ENCODE measurements around the gene ACTRT2.

Gene ACTRT2

DNA sequence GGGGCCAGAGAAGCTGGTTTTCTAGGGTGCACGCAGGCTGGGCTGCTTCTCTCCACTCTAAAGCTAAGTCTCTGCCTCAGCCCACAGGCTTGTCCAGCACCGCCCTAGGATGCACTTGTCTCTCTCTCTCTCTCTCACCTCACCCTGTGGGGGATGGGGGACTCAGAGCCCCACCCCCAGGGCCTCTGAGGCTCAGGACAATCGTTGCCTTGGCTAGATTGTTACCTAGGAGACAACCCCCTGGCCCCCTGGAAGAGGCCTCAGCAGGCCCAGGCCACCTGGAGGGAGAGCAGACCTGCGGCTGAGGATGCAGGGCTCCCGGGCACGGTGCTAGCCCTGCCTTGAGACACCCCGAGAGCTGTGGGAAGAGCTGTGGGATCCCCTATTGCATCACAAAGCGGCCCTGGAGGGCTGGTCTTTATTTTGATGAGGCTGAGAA is at the start of gene ACTRT2:
ACTRT2 (plus strand) TSS at position 235 of the 439 bp plus-strand sequence. CDS start 220 bp downstream, outside the sequence.
- H3K9ac ChIP-seq (ENCODE audit: low read length) = no peak within 1 kb of the TSS
- peaks cover 11% of the 10 kb centered on the region for H3K27me3 ChIP-seq (replicated peaks; ENCODE audit: control insufficient read depth, insufficient read depth, low read length)
- H3K36me3 ChIP-seq (ENCODE audit: control insufficient read depth, insufficient read depth, low read length, severe bottlenecking) = no peaks in the 10 kb centered on the region
- H3K9me3 ChIP-seq (ENCODE audit: control insufficient read depth, low read length) = no peaks in the 10 kb centered on the region
- no peak within 1 kb of the TSS for H3K4me3 ChIP-seq (ENCODE audit: low read length)
- no peak for DNase-seq (ENCODE audit: low read depth)
- H3K4me1 ChIP-seq (ENCODE audit: control insufficient read depth, insufficient read depth, low read length) = no peaks in the 10 kb centered on the region

GRCh38 chr1:2971609-2972008 is 49.7 kb upstream of the ACTRT2 start:
- Histone ChIP-seq H3K4me1 (ENCODE audit: control insufficient read depth, insufficient read depth, low read length) (no peaks in the 10 kb centered on the region), H3K9me3 (ENCODE audit: control insufficient read depth, low read length) (no peaks in the 10 kb centered on the region), H3K4me3 (ENCODE audit: low read length) (no peak overlapping the region), H3K36me3 (ENCODE audit: control insufficient read depth, insufficient read depth, low read length, severe bottlenecking) (no peaks in the 10 kb centered on the region), H3K9ac (ENCODE audit: low read length) (no peak overlapping the region), H3K27me3 (replicated peaks; ENCODE audit: control insufficient read depth, insufficient read depth, low read length) (peaks cover 4% of the 10 kb centered on the region)
- DNase-seq (ENCODE audit: low read depth) = no peak

- no peak for DNase-seq (ENCODE audit: low read depth)
- Histone ChIP-seq H3K36me3 (ENCODE audit: control insufficient read depth, insufficient read depth, low read length, severe bottlenecking) (no peaks in the 10 kb centered on the region), H3K27me3 (replicated peaks; ENCODE audit: control insufficient read depth, insufficient read depth, low read length) (peaks cover 4% of the 10 kb centered on the region), H3K9ac (ENCODE audit: low read length) (no peak overlapping the region), H3K9me3 (ENCODE audit: control insufficient read depth, low read length) (no peaks in the 10 kb centered on the region), H3K4me1 (ENCODE audit: control insufficient read depth, insufficient read depth, low read length) (no peaks in the 10 kb centered on the region), H3K4me3 (ENCODE audit: low read length) (no peak overlapping the region)
Observed at GRCh38 chr1:2972011-2972878, 49.0 kb upstream of the ACTRT2 start.

DNA sequence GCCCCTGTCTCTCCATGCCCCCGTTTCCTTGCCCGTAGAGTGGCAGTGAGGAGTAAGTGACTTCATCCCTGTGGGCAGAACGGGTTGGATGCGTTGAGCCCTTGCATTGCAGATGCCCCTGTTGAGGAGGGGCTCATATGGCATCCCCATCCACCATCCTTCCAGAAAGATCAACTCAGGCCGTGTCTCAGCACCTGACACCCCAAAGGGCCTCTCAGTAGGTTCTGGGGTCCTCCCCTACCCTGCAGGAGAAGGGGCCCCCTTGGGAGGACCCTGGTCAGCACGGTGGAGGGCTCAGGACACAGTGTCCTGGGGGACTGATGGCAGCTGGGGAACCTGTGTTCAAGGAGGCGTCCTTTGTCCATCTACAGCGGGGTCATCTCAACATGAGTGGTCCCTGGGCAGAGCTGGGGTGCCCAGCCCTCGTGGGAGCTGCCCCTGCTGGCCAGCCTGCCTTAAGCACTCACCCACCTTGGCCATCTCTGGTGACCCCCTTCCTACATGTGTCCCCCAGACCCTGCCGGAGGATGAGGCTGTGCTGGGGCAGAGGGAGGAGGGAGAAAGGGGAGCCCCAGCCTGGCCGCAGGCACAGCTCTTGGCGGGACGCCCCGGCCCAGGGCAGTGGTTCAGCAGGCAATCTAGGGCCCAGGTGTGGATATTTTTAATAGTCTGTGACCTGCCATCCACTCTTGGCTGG is 48.2 kb upstream of the ACTRT2 start:
- peaks cover 4% of the 10 kb centered on the region for H3K27me3 ChIP-seq (replicated peaks; ENCODE audit: control insufficient read depth, insufficient read depth, low read length)
- H3K4me3 ChIP-seq (ENCODE audit: low read length) = no peak overlapping the region
- no peaks in the 10 kb centered on the region for H3K9me3 ChIP-seq (ENCODE audit: control insufficient read depth, low read length)
- H3K36me3 ChIP-seq (ENCODE audit: control insufficient read depth, insufficient read depth, low read length, severe bottlenecking) = no peaks in the 10 kb centered on the region
- DNase-seq (ENCODE audit: low read depth) = no peak
- H3K9ac ChIP-seq (ENCODE audit: low read length) = no peak overlapping the region
- no peaks in the 10 kb centered on the region for H3K4me1 ChIP-seq (ENCODE audit: control insufficient read depth, insufficient read depth, low read length)

DNA sequence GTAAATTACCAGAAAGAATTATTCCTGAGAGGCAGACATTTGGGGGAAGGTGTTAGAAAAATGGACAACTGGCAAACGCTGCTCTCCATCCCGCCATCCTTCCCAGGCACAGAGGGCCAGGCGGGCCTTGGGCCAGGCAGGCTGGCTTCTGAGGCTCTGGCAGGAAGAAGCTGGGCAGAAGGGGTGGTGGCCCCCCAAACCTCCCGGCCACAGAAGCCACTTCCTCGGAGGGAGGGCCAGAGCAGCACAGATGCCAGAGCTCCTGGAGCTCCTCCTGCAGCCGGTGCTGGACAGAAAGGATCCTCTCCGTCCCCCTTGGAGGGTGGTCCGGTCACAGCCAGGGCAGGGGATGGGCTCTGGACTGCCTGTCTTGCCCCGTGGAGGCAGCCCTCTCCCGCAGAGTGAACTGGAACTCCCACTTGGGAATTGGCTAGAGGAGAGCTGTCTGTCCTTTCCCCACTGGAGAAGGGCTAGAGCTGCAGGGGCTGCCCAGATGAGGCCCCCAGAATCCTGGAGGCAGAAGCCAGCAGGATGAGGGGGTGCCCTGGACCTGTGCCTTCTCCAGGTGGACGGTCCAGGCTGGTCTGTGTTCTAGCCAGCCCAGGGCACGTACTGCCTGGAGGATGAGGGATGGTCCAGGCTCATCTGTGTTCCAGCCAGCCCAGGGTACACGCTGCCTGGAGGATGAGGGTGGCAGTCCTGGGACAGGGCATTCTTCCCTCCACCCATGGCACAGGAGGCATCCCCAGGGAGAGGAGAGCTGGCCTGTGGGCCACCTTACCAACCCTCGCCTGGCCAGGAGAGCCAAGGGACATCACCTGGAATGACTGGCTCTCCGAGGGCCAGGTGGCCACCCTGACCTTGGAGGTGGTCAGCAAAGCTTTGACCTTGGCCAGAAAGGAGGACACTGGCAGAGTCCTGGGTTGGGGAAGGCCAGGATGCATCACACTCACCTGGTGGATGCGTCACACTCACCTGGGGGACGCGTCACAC is 47.4 kb upstream of the ACTRT2 start:
- no peak overlapping the region for H3K9ac ChIP-seq (ENCODE audit: low read length)
- DNase-seq (ENCODE audit: low read depth) = no peak
- H3K4me3 ChIP-seq (ENCODE audit: low read length) = no peak overlapping the region
- no peaks in the 10 kb centered on the region for H3K4me1 ChIP-seq (ENCODE audit: control insufficient read depth, insufficient read depth, low read length)
- no peaks in the 10 kb centered on the region for H3K36me3 ChIP-seq (ENCODE audit: control insufficient read depth, insufficient read depth, low read length, severe bottlenecking)
- no peaks in the 10 kb centered on the region for H3K9me3 ChIP-seq (ENCODE audit: control insufficient read depth, low read length)
- H3K27me3 ChIP-seq (replicated peaks; ENCODE audit: control insufficient read depth, insufficient read depth, low read length) = peaks cover 4% of the 10 kb centered on the region

DNA sequence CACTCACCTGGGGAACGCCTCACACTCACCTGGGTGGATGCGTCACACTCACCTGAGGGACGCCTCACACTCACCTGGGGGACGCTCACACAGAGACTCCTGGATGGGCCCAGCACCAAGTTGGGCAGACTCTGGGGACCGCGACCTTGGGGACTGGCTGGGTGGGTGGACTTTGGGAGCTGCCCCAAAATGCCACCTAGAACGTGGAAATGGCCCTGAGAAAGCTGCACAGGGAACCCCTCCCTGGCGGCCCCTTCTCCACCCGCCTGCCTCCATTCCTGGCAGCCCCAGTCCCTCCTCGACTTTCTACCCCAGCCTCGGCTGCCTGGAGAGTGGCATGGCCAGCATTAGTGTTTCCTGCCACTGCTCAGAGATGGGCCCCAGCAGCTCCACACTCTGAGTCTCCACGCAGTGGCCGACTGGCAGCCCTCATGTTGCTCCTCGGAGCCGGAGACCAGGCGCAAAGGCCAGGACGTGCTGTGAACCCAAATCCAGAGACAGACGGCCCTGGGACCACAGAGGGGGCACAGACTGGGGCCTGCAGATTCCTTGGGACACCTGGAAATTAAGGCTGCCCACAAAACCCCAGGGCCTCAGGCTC is 46.5 kb upstream of the ACTRT2 start:
- no peaks in the 10 kb centered on the region for H3K4me1 ChIP-seq (ENCODE audit: control insufficient read depth, insufficient read depth, low read length)
- DNase-seq (ENCODE audit: low read depth) = no peak
- peaks cover 4% of the 10 kb centered on the region for H3K27me3 ChIP-seq (replicated peaks; ENCODE audit: control insufficient read depth, insufficient read depth, low read length)
- H3K9me3 ChIP-seq (ENCODE audit: control insufficient read depth, low read length) = no peaks in the 10 kb centered on the region
- no peak overlapping the region for H3K9ac ChIP-seq (ENCODE audit: low read length)
- no peak overlapping the region for H3K4me3 ChIP-seq (ENCODE audit: low read length)
- no peaks in the 10 kb centered on the region for H3K36me3 ChIP-seq (ENCODE audit: control insufficient read depth, insufficient read depth, low read length, severe bottlenecking)

DNA sequence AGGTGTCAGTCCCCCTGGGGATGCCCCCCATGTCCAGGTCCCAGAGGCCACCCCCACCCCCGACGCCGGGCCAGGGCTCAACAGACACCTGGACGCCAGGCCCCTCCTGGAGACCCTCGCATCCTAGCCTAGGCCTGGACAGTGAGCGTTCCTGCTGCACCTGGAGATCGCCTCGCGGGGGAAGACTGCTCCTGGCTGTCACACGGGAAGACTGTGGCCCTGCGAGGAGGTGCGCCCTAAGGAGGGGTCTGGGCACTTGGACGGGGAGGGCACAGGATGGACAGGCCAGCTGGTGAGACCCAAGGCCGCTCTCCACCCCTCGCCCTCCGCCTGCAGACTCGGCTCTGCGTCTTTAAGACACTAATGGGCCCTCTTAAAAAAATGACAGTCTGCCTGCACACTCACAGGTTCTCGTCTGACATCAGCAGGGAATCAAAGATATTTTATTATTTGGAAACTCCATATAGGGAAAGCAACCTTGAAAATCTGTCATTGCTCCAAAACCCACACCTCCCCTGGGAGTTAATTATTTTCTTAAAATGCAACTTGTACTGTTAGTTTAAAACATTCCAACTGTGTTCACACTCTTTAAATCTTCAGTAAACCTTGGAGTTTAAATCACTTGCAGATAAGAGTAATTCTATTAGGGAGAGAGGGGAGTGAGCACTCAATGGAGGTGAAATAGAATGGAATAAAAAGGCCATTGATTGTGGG is 45.6 kb upstream of the ACTRT2 start:
- H3K4me3 ChIP-seq (ENCODE audit: low read length) = no peak overlapping the region
- no peaks in the 10 kb centered on the region for H3K4me1 ChIP-seq (ENCODE audit: control insufficient read depth, insufficient read depth, low read length)
- H3K27me3 ChIP-seq (replicated peaks; ENCODE audit: control insufficient read depth, insufficient read depth, low read length) = peaks cover 4% of the 10 kb centered on the region
- no peaks in the 10 kb centered on the region for H3K9me3 ChIP-seq (ENCODE audit: control insufficient read depth, low read length)
- DNase-seq (ENCODE audit: low read depth) = no peak
- no peaks in the 10 kb centered on the region for H3K36me3 ChIP-seq (ENCODE audit: control insufficient read depth, insufficient read depth, low read length, severe bottlenecking)
- no peak overlapping the region for H3K9ac ChIP-seq (ENCODE audit: low read length)

GRCh38 chr1:2976180-2976562 is 45.1 kb upstream of the ACTRT2 start:
- Histone ChIP-seq H3K4me1 (ENCODE audit: control insufficient read depth, insufficient read depth, low read length) (no peaks in the 10 kb centered on the region), H3K4me3 (ENCODE audit: low read length) (no peak overlapping the region), H3K36me3 (ENCODE audit: control insufficient read depth, insufficient read depth, low read length, severe bottlenecking) (no peaks in the 10 kb centered on the region), H3K27me3 (replicated peaks; ENCODE audit: control insufficient read depth, insufficient read depth, low read length) (peaks cover 8% of the 10 kb centered on the region), H3K9ac (ENCODE audit: low read length) (no peak overlapping the region), H3K9me3 (ENCODE audit: control insufficient read depth, low read length) (no peaks in the 10 kb centered on the region)
- DNase-seq (ENCODE audit: low read depth) = no peak

DNA sequence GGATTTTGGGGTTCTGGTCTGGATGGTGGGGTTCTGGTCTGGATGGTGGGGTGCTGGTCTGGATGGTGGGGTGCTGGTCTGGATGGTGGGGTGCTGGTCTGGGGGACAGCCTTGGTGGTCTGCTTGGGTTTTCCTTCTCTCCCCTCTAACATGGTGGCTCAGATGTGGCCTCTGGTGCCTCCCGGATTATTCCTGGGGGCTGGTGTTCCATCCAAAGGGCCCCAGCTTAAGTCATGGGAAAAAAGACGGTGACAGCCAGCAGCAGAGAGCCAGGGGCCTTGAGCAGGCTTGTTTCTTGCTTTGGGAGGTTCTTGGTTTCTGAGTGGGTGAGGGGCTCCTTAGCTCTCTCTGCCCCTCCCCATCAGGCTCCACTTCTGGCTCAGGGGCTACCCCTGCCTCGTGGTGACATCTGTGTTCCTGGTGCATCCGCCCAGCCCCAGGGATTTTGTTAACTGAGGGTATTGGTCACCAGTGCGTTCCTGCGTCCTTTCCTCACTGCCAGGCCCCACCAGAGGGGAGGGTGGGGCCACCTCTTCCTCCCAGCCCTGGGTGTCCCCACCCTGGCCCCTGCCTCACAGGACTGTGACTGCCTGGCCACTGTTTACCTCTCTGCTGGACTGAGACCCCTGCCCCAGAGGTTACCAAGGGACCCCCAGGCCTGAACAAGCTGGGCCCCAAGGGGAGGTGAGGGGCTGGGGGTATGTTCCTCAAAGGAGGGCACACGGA is 43.2 kb upstream of the ACTRT2 start:
- Histone ChIP-seq H3K4me1 (ENCODE audit: control insufficient read depth, insufficient read depth, low read length) (no peaks in the 10 kb centered on the region), H3K4me3 (ENCODE audit: low read length) (no peak overlapping the region), H3K36me3 (ENCODE audit: control insufficient read depth, insufficient read depth, low read length, severe bottlenecking) (no peaks in the 10 kb centered on the region), H3K9ac (ENCODE audit: low read length) (no peak overlapping the region), H3K27me3 (replicated peaks; ENCODE audit: control insufficient read depth, insufficient read depth, low read length) (peaks cover 16% of the 10 kb centered on the region), H3K9me3 (ENCODE audit: control insufficient read depth, low read length) (no peaks in the 10 kb centered on the region)
- no peak for DNase-seq (ENCODE audit: low read depth)

Data from adipocyte (in vitro differentiated cells).